Lower leg skin (tissue), 4 donors: ENCODE measurements around the gene DPYD. TPM values are rescaled to one million over a fixed set of nuclear protein-coding genes. Genes with fewer than 3 reads are reported as not detected.

Experiments
- DNase-seq, 2 donors: peaks; one replicate each; pipeline ENCODE4 v3.0.0-alpha.2; 2019; ENCODE audit warnings: low spot score in 2 of 2
- H3K4me3 ChIP-seq: fragments of 200-600 bp; sonication (generic); 2 replicates; pipeline ENCODE4 v1.5.1; 2017; ENCODE audit warnings: mild to moderate bottlenecking, low read depth; ENCODE audit not compliant: poor library complexity, severe bottlenecking
- CTCF ChIP-seq, 3 donors: fragments of 450-650 bp; IDR thresholded peaks; one replicate each; pipeline ENCODE4 v1.5.1; 2016; ENCODE audit warnings: antibody characterized with exemption in 3 of 3, mild to moderate bottlenecking in 3 of 3, moderate library complexity in 2 of 3
- POLR2A ChIP-seq, 2 donors: fragments of 450-650 bp; IDR thresholded peaks; one replicate each; pipeline ENCODE4 v1.6.1; 2016 to 2017; ENCODE audit warnings: antibody characterized with exemption in 2 of 2, mild to moderate bottlenecking in 1 of 2, moderate library complexity in 1 of 2
- WGBS, 2 donors: methylation state at CpG; one replicate each; pipeline ENCODE4 v1.1.5; 2018; 5-methylcytosine and 5-hydroxymethylcytosine counted together
- intact Hi-C: fragments of 100-400 bp; cut with DNase I; formaldehyde crosslinking; loops from one replicate; pipeline ENCODE4 v1.15.0; 2023; ENCODE audit warnings: low total_unique reads
- total RNA-seq, 4 donors: library from RNA; depleted of rRNA; stranded (reverse); fragments of >200 nt; gene quantifications; one replicate each; pipeline ENCODE4 v1.1.0, GENCODE V29; 2016

DPYD gene
- total RNA-seq, 4 donors from 2014 or later: 10.6 to 16.1 (median 14.6) TPM

- TF ChIP-seq CTCF (IDR thresholded peaks at IDR 0.05) (no peak), POLR2A (IDR thresholded peaks at IDR 0.05) (no peak)
- intact Hi-C loops: no loop called here
- 20 to 39% methylated on average over 4 of the region's 4 CpGs for WGBS, 2 donors
- no peak overlapping the region for H3K4me3 ChIP-seq
- DNase-seq: no peak
Measured at GRCh38 chr1:97632075-97632474, 288.8 kb downstream of the DPYD start.

GRCh38 chr1:97630948-97631347, 289.9 kb downstream of the DPYD start:
- 51 to 64% methylated on average over 3 of the region's 3 CpGs for WGBS, 2 donors
- TF ChIP-seq POLR2A (IDR thresholded peaks at IDR 0.05) (no peak), CTCF (IDR thresholded peaks at IDR 0.05) (no peak)
- H3K4me3 ChIP-seq: no peak overlapping the region
- intact Hi-C loops: no loop called here
- DNase-seq: no peak

GRCh38 chr1:97630281-97630680, 290.6 kb downstream of the DPYD start:
- intact Hi-C loops: no loop called here
- TF ChIP-seq POLR2A (IDR thresholded peaks at IDR 0.05) (no peak), CTCF (IDR thresholded peaks at IDR 0.05) (no peak)
- WGBS, 2 donors: 60 to 78% methylated on average over 1 of the region's 1 CpG
- no peak for DNase-seq
- no peak overlapping the region for H3K4me3 ChIP-seq

- intact Hi-C loops: no loop called here
- no peak for DNase-seq
- TF ChIP-seq POLR2A (IDR thresholded peaks at IDR 0.05): no peak
- no peak for TF ChIP-seq CTCF (IDR thresholded peaks at IDR 0.05)
- no peak overlapping the region for H3K4me3 ChIP-seq
Measured at GRCh38 chr1:97623220-97623619, 297.6 kb downstream of the DPYD start.

- whole genome bisulfite sequencing, 2 donors: 76 to 81% methylated on average over 1 of the region's 1 CpG
- intact Hi-C loops: no loop called here
- TF ChIP-seq CTCF (IDR thresholded peaks at IDR 0.05): no peak
- TF ChIP-seq POLR2A (IDR thresholded peaks at IDR 0.05): no peak
Measured at GRCh38 chr1:97621955-97622354, 298.9 kb downstream of the DPYD start.

GRCh38 chr1:97619706-97620105, 301.1 kb downstream of the DPYD start:
- no peak overlapping the region for H3K4me3 ChIP-seq
- no peak for DNase-seq
- no peak for TF ChIP-seq CTCF (IDR thresholded peaks at IDR 0.05)
- no peak for TF ChIP-seq POLR2A (IDR thresholded peaks at IDR 0.05)
- WGBS, 2 donors: 81 to 94% methylated on average over 2 of the region's 2 CpGs
- intact Hi-C loops: no loop called here

More at GRCh38 chr1:97621955-97622354, 298.9 kb downstream of the DPYD start:
- H3K4me3 ChIP-seq: no peak overlapping the region
- DNase-seq: no peak
